H1 (cell line): ENCODE results near the gene GRIK4. TPM values are rescaled to one million over a fixed set of nuclear protein-coding genes. Genes with fewer than 3 reads are reported as not detected.

ENCODE experiments used
- CTCF ChIA-PET: fragments of 300-600 bp; sonication (Branson Sonifier 250); formaldehyde crosslinking; loops from one replicate; lab custom pipeline; 2021; ENCODE audit not compliant: partially characterized antibody; lab: Charles Lee
- POLR2A ChIA-PET: fragments of 300-600 bp; sonication (Branson Sonifier 250); formaldehyde crosslinking; loops from one replicate; lab custom pipeline; 2021; ENCODE audit warnings: inconsistent platforms; ENCODE audit not compliant: partially characterized antibody; lab: Charles Lee
- DNase-seq, 2 experiments: peaks; one replicate each; pipeline versions ENCODE4 v3.0.0 to v3.0.0-alpha.2; 2010 to 2022; ENCODE audit warnings: low spot score in 2 of 2, low read depth in 1 of 2, mixed read lengths in 1 of 2
- FAIRE-seq: peaks from 2 replicates; lab custom pipeline; 2011; peaks lifted over from hg19 to GRCh38; lab: Jason Lieb, UNC
- H2AFZ ChIP-seq: 2 replicates; pipeline ENCODE4 v1.8.1; 2012; ENCODE audit warnings: low read length, inconsistent platforms
- H2AK5ac ChIP-seq: 2 replicates; pipeline ENCODE4 v1.6.1; 2013; ENCODE audit warnings: low read depth, low read length
- H2BK120ac ChIP-seq: replicated peaks from 2 replicates; pipeline ENCODE3; 2013; ENCODE audit warnings: low read depth, low read length, inconsistent platforms
- H2BK12ac ChIP-seq: 2 replicates; pipeline ENCODE4 v1.6.1; 2013; ENCODE audit warnings: low read depth, low read length
- H2BK15ac ChIP-seq: 2 replicates; pipeline ENCODE4 v1.6.1; 2013; ENCODE audit warnings: low read length
- H2BK20ac ChIP-seq: 2 replicates; pipeline ENCODE4 v1.6.1; 2013; ENCODE audit warnings: low read length
- H2BK5ac ChIP-seq: 2 replicates; pipeline ENCODE4 v1.6.1; 2013; ENCODE audit warnings: low read depth, low read length
- H3K14ac ChIP-seq: 2 replicates; pipeline ENCODE4 v1.6.1; 2013; ENCODE audit warnings: inconsistent platforms; ENCODE audit not compliant: insufficient read length
- H3K18ac ChIP-seq: 2 replicates; pipeline ENCODE4 v1.6.1; 2013; ENCODE audit warnings: low read length; ENCODE audit errors: extremely low read depth
- H3K23ac ChIP-seq: 2 replicates; pipeline ENCODE4 v1.6.1; 2013; ENCODE audit warnings: inconsistent platforms; ENCODE audit not compliant: insufficient read length
- H3K23me2 ChIP-seq: 2 replicates; pipeline ENCODE4 v1.6.1; 2013; ENCODE audit warnings: low read depth, low read length
- H3K27ac ChIP-seq: 2 replicates; pipeline ENCODE4 v1.6.1; 2011; ENCODE audit warnings: low read depth, low read length, inconsistent platforms
- H3K27me3 ChIP-seq, 4 experiments: replicated peaks in 1 of 4; 1 replicate in 1 of 4; 2 replicates in 3 of 4; pipeline versions ENCODE4 v1.6.1 to v1.8.1; 2011 to 2013; ENCODE audit warnings: low read length in 3 of 4, mild to moderate bottlenecking in 3 of 4, inconsistent platforms in 2 of 4, mixed read lengths in 2 of 4, moderate library complexity in 1 of 4; ENCODE audit not compliant: control insufficient read depth in 3 of 4, insufficient read depth in 3 of 4; ENCODE audit errors: extremely low read depth in 1 of 4
- H3K36me3 ChIP-seq, 4 experiments: 2 replicates each; pipeline versions ENCODE4 v1.6.1 to v1.8.1; 2011 to 2013; ENCODE audit warnings: mild to moderate bottlenecking in 4 of 4, low read length in 3 of 4, moderate library complexity in 2 of 4, control low read depth in 1 of 4, inconsistent platforms in 1 of 4; ENCODE audit not compliant: insufficient read depth in 4 of 4, control insufficient read depth in 2 of 4
- H3K4ac ChIP-seq: replicated peaks from 2 replicates; pipeline ENCODE3; 2013; ENCODE audit warnings: low read length, low read depth, mixed read lengths, inconsistent platforms; ENCODE audit not compliant: insufficient read length
- H3K4me1 ChIP-seq, 4 experiments: replicated peaks in 1 of 4; 1 replicate in 1 of 4; 2 replicates in 3 of 4; pipeline versions ENCODE4 v1.6.1 to v1.8.1; 2011 to 2013; ENCODE audit warnings: low read length in 3 of 4, inconsistent platforms in 2 of 4, mixed read lengths in 1 of 4; ENCODE audit not compliant: insufficient read depth in 4 of 4, control insufficient read depth in 3 of 4
- H3K4me2 ChIP-seq, 2 experiments: 2 replicates each; pipeline versions ENCODE4 v1.6.1 to v1.8.1; 2011 to 2013; ENCODE audit warnings: low read depth in 2 of 2, low read length in 2 of 2, control low read depth in 1 of 2, inconsistent platforms in 1 of 2, mild to moderate bottlenecking in 1 of 2; ENCODE audit not compliant: insufficient read depth in 1 of 2
- H3K4me3 ChIP-seq, 4 experiments: fragments of 200-600, 300-600 bp in 1 of 4; sonication (generic), shearing (Covaris generic), sonication (Bioruptor Twin) in 1 of 4; 2 replicates each; pipeline versions ENCODE4 v1.5.1 to v1.8.1; 2011 to 2016; ENCODE audit warnings: low read length in 4 of 4, low read depth in 3 of 4, control low read depth in 2 of 4, inconsistent platforms in 2 of 4, mild to moderate bottlenecking in 2 of 4, mixed read lengths in 1 of 4, moderate library complexity in 1 of 4; ENCODE audit not compliant: insufficient read depth in 2 of 4; ENCODE audit errors: extremely low read depth in 1 of 4
- H3K56ac ChIP-seq: replicated peaks from 2 replicates; pipeline ENCODE3; 2013; ENCODE audit warnings: low read depth, mild to moderate bottlenecking, mixed read lengths, low read length, inconsistent platforms; ENCODE audit not compliant: insufficient read length
- H3K79me1 ChIP-seq: 2 replicates; pipeline ENCODE4 v1.6.1; 2013; ENCODE audit warnings: low read depth, low read length, control low read depth
- H3K79me2 ChIP-seq, 2 experiments: 2 replicates each; pipeline versions ENCODE4 v1.6.1 to v1.8.1; 2012 to 2013; ENCODE audit warnings: low read length in 2 of 2, mild to moderate bottlenecking in 2 of 2, inconsistent platforms in 1 of 2; ENCODE audit not compliant: insufficient read depth in 2 of 2, control insufficient read depth in 1 of 2
- H3K9ac ChIP-seq, 4 experiments: replicated peaks in 1 of 4; 1 replicate in 1 of 4; 2 replicates in 3 of 4; pipeline versions ENCODE4 v1.6.1 to v1.8.1; 2011 to 2013; ENCODE audit warnings: low read depth in 3 of 4, low read length in 3 of 4, control low read depth in 2 of 4, mild to moderate bottlenecking in 2 of 4, moderate library complexity in 2 of 4, inconsistent platforms in 1 of 4; ENCODE audit errors: extremely low read depth in 1 of 4
- H3K9me3 ChIP-seq, 2 experiments: 2 replicates each; pipeline versions ENCODE4 v1.6.1 to v1.8.1; 2012 to 2013; ENCODE audit warnings: mild to moderate bottlenecking in 2 of 2, moderate library complexity in 2 of 2, control low read depth in 1 of 2, inconsistent platforms in 1 of 2, low read depth in 1 of 2, low read length in 1 of 2, mixed read lengths in 1 of 2; ENCODE audit not compliant: insufficient read depth in 2 of 2
- H4K20me1 ChIP-seq, 2 experiments: replicated peaks in 1 of 2; 2 replicates each; pipeline versions ENCODE3 to v1.8.1; 2011 to 2013; ENCODE audit warnings: inconsistent platforms in 2 of 2, low read length in 2 of 2, mild to moderate bottlenecking in 1 of 2; ENCODE audit not compliant: insufficient read depth in 2 of 2, control insufficient read depth in 1 of 2
- H4K5ac ChIP-seq: 2 replicates; pipeline ENCODE4 v1.6.1; 2013; ENCODE audit warnings: low read length, low read depth, mixed read lengths, inconsistent platforms; ENCODE audit not compliant: insufficient read length
- H4K8ac ChIP-seq: 2 replicates; pipeline ENCODE4 v1.8.0; 2013; ENCODE audit warnings: mild to moderate bottlenecking, moderate library complexity, low read length, inconsistent platforms; ENCODE audit not compliant: insufficient read depth; ENCODE audit errors: extremely low read depth
- H4K91ac ChIP-seq: replicated peaks from 2 replicates; pipeline ENCODE3; 2013; ENCODE audit warnings: low read length, mixed read lengths, inconsistent platforms; ENCODE audit not compliant: insufficient read length
- BCL11A ChIP-seq, 2 experiments: IDR thresholded peaks; one replicate each; pipeline ENCODE4 v1.6.1; 2011; ENCODE audit warnings: low read depth in 2 of 2, low read length in 2 of 2, mild to moderate bottlenecking in 2 of 2
- CTBP2 ChIP-seq: IDR thresholded peaks from 2 replicates; pipeline ENCODE4 v1.7.0; 2011; ENCODE audit warnings: borderline replicate concordance, mild to moderate bottlenecking, moderate library complexity, mixed read lengths, low read length; ENCODE audit not compliant: insufficient read depth, insufficient read length
- FOSL1 ChIP-seq: IDR thresholded peaks from 2 replicates; pipeline ENCODE4 v1.6.1; 2011; ENCODE audit warnings: mild to moderate bottlenecking, low read depth, low read length, moderate library complexity; ENCODE audit not compliant: insufficient read depth
- HDAC6 ChIP-seq: IDR thresholded peaks from one replicate; pipeline ENCODE4 v1.7.1; 2012; ENCODE audit warnings: low read depth, mild to moderate bottlenecking, inconsistent platforms, low read length, moderate library complexity
- RBBP5 ChIP-seq: IDR thresholded peaks from 2 replicates; pipeline ENCODE4 v1.7.1; 2012; ENCODE audit warnings: low read depth, mild to moderate bottlenecking, inconsistent platforms, low read length, moderate library complexity, borderline replicate concordance
- SRF ChIP-seq: IDR thresholded peaks from 2 replicates; pipeline ENCODE4 v1.6.1; 2011; ENCODE audit warnings: mild to moderate bottlenecking, low read depth, low read length, moderate library complexity
- WGBS, 2 experiments: shearing (Covaris generic) in 1 of 2; methylation state at CpG; one replicate each; pipeline versions ENCODE4 v1.1.6 to v1.1.7; 2013 to 2015; ENCODE audit warnings: low lambda C conversion rate in 2 of 2, mixed read lengths in 2 of 2, inconsistent platforms in 1 of 2, low coverage in 1 of 2, missing lambda C conversion rate in 1 of 2; ENCODE audit not compliant: insufficient replicate concordance in 2 of 2, insufficient coverage in 1 of 2, insufficient read length in 1 of 2; ENCODE audit errors: extremely low coverage in 1 of 2, missing lambda C conversion rate in 1 of 2; 5-methylcytosine and 5-hydroxymethylcytosine counted together
- polyA plus RNA-seq, 7 experiments: library from polyadenylated mRNA; depleted of rRNA in 3 of 7; stranded (reverse) in 5 of 7; unstranded in 2 of 7; fragments of >200 nt in 5 of 7; fragments of 200-250 nt in 2 of 7; gene quantifications; 1 replicate in 5 of 7; 2 replicates in 1 of 7; 4 replicates in 1 of 7; pipeline versions ENCODE4 v1.2.1 to v1.2.3, GENCODE V29; 2011 to 2013; ENCODE audit warnings: missing spikeins in 2 of 7, mixed read lengths in 2 of 7
- total RNA-seq: library from RNA; stranded (reverse); fragmentation: NEBNext Ultra II Directional; extraction: Animal tissue kit (Norgen Biotek cat#: 25700); gene quantifications from 2 replicates; pipeline ENCODE4 v1.2.1, GENCODE V29; 2021
- TF ChIP-seq, protein P1 (sequence below): IDR thresholded peaks from 2 replicates; pipeline ENCODE4 v1.6.1; 2012; ENCODE audit warnings: low read length, inconsistent platforms
- TF ChIP-seq, protein P2 (sequence below): IDR thresholded peaks from 2 replicates; pipeline ENCODE4 v1.6.1; 2011; ENCODE audit warnings: low read length, improper control_type of control experiment

Gene GRIK4
- total and polyA plus RNA-seq, 2 of the 8 experiments (the other 6 are each of a cell fraction or from before 2014, with no cell fraction given) = 1.2 to 2.9 TPM

DNA sequence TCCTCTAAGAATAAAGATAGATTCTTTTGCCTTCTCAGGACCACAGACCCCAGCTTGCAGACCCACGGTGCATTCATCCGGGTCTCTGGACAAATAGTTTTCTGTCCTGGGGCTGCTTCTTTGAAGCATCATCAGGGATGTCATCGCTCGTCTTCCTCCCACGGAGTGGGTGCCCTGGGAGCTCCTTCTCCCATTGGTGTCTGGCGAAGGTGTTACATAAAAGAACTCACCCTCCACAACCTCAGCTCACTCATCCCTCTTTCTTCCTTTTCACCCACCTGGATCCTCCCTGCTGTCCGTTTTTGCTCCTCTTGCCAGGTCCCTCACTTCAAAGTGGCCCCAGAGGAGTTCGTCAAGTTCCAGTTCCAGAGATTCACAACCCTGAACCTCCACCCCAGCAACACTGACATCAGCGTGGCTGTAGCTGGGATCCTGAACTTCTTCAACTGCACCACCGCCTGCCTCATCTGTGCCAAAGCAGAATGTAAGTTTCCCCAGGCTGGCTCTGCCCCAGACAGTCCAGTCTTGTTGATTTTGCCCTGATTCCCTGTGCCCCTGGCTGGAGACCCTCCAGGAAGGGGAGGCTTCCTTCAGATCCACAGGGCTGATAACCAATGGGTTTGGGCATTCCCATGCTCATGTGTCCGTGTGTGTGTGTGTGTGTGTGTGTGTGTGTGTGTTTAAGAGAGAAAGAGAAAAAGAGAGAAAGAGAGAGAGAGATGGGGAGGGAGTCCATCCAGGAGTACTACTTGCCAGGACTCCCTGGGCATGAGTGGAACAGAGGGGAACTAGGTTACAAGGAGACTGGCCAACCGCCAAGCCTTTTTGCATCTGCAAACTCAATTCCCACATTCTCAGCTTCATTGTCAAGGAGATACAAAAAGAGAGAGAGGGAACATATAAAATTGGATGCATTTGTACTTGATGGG is 308.2 kb downstream of the GRIK4 start:
- H3K79me1 ChIP-seq = no peaks in the 10 kb centered on the region
- DNase-seq (no peak), FAIRE-seq (no peak)
- 82% methylated on average over 12 of the region's 12 CpGs; no CpG with 5 or more reads in 1 of the 2 experiments for WGBS, 2 experiments
- H3K79me2 ChIP-seq = no peaks in the 10 kb centered on the region
- no peak overlapping the region for H3K23ac ChIP-seq
- no peak overlapping the region for H2AFZ ChIP-seq
- no peak overlapping the region for H3K9ac ChIP-seq
- no peaks in the 10 kb centered on the region; the same call in 1 of the 2 replicates for H3K23me2 ChIP-seq
- no peaks in the 10 kb centered on the region for H4K20me1 ChIP-seq
- no peak overlapping the region for H3K4me2 ChIP-seq
- POLR2A ChIA-PET = no interaction called here
- no peaks in the 10 kb centered on the region for H3K9me3 ChIP-seq
- CTCF ChIA-PET = interaction anchor here (0.6 to 2.7 kb wide), 7 partner anchors 11 to 407 kb away, joined by 3 to 16 read pairs (median 3); no protein-coding TSS in a partner anchor
- no peak overlapping the region for H3K4ac ChIP-seq
- H3K14ac ChIP-seq = no peak overlapping the region
- H3K27me3 ChIP-seq = no peaks in the 10 kb centered on the region
- no peak overlapping the region for H4K91ac ChIP-seq
- H3K56ac ChIP-seq = no peak overlapping the region
- no peak overlapping the region for H2BK5ac ChIP-seq
- no peak overlapping the region for H2BK120ac ChIP-seq
- H2BK20ac ChIP-seq = no peak overlapping the region
- no peak overlapping the region for H2AK5ac ChIP-seq
- H2BK12ac ChIP-seq = no peak overlapping the region
- no peak overlapping the region for H4K5ac ChIP-seq
- H3K27ac ChIP-seq = no peak overlapping the region
- no peaks in the 10 kb centered on the region for H3K36me3 ChIP-seq
- no peak overlapping the region for H3K18ac ChIP-seq
- no peak overlapping the region for H3K4me3 ChIP-seq
- H4K8ac ChIP-seq = no peak overlapping the region
- H2BK15ac ChIP-seq = no peak overlapping the region
- H3K4me1 ChIP-seq = no peaks in the 10 kb centered on the region
- TF ChIP-seq RBBP5 (no peak), HDAC6 (no peak), CTBP2 (no peak), SRF (no peak), FOSL1 (no peak), BCL11A (IDR thresholded peaks at IDR 0.05; ENCODE audit: low read depth in 2 of 2, low read length in 2 of 2) (no peak)
- TF ChIP-seq, protein P1, sequence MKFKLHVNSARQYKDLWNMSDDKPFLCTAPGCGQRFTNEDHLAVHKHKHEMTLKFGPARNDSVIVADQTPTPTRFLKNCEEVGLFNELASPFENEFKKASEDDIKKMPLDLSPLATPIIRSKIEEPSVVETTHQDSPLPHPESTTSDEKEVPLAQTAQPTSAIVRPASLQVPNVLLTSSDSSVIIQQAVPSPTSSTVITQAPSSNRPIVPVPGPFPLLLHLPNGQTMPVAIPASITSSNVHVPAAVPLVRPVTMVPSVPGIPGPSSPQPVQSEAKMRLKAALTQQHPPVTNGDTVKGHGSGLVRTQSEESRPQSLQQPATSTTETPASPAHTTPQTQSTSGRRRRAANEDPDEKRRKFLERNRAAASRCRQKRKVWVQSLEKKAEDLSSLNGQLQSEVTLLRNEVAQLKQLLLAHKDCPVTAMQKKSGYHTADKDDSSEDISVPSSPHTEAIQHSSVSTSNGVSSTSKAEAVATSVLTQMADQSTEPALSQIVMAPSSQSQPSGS = no peak
- TF ChIP-seq, protein P2, sequence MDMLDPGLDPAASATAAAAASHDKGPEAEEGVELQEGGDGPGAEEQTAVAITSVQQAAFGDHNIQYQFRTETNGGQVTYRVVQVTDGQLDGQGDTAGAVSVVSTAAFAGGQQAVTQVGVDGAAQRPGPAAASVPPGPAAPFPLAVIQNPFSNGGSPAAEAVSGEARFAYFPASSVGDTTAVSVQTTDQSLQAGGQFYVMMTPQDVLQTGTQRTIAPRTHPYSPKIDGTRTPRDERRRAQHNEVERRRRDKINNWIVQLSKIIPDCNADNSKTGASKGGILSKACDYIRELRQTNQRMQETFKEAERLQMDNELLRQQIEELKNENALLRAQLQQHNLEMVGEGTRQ = no peak
